HG03571 (cell line): ENCODE data around the gene L3MBTL4.
"Not testable (repeated sequence)": the region's sequence is repeated elsewhere in the genome, so short reads cannot be mapped to it uniquely, and the experiment has no call there.

ENCODE experiments used
- ATAC-seq: cut with Tn5 transposase; IDR thresholded peaks from one replicate; pipeline ENCODE4 v1.9.1; 2021; ENCODE audit not compliant: unreplicated experiment

The L3MBTL4 gene

GRCh38 chr18:6118080-6118479 lies 296.6 kb downstream of the L3MBTL4 start:
- no peak for ATAC-seq

GRCh38 chr18:6115710-6116109 lies 299.0 kb downstream of the L3MBTL4 start:
- ATAC-seq = no peak

- ATAC-seq = no peak
Observed at GRCh38 chr18:6113650-6114049, 301.1 kb downstream of the L3MBTL4 start.

- ATAC-seq = no peak
Observed at GRCh38 chr18:6111726-6112125, 303.0 kb downstream of the L3MBTL4 start.

GRCh38 chr18:6109743-6110142 lies 305.0 kb downstream of the L3MBTL4 start:
- ATAC-seq = no peak

GRCh38 chr18:6107794-6108193 lies 306.9 kb downstream of the L3MBTL4 start:
- ATAC-seq = no peak

- ATAC-seq = no peak
Observed at GRCh38 chr18:6106091-6106685, 308.5 kb downstream of the L3MBTL4 start.

- no peak for ATAC-seq
Observed at GRCh38 chr18:6103741-6104140, 311.0 kb downstream of the L3MBTL4 start.

GRCh38 chr18:6096730-6097129 lies 318.0 kb downstream of the L3MBTL4 start:
- ATAC-seq = no peak

GRCh38 chr18:6088432-6088831 lies 326.3 kb downstream of the L3MBTL4 start:
- ATAC-seq = no peak

GRCh38 chr18:6086731-6087130 lies 328.0 kb downstream of the L3MBTL4 start:
- ATAC-seq = no peak

- ATAC-seq = no peak
Observed at GRCh38 chr18:6079406-6079805, 335.3 kb downstream of the L3MBTL4 start.

GRCh38 chr18:6078877-6079276 lies 335.8 kb downstream of the L3MBTL4 start:
- no peak for ATAC-seq

- ATAC-seq = not testable (repeated sequence)
Observed at GRCh38 chr18:6072423-6072822, 342.3 kb downstream of the L3MBTL4 start.

GRCh38 chr18:6069539-6069938 lies 345.2 kb downstream of the L3MBTL4 start:
- ATAC-seq = no peak

GRCh38 chr18:6069103-6069502 lies 345.6 kb downstream of the L3MBTL4 start:
- ATAC-seq = no peak

GRCh38 chr18:6060149-6060548 lies 354.6 kb downstream of the L3MBTL4 start:
- ATAC-seq = no peak

GRCh38 chr18:6059551-6059950 lies 355.2 kb downstream of the L3MBTL4 start:
- no peak for ATAC-seq

GRCh38 chr18:6058941-6059340 lies 355.8 kb downstream of the L3MBTL4 start:
- ATAC-seq = no peak

GRCh38 chr18:6057604-6058003 lies 357.1 kb downstream of the L3MBTL4 start:
- no peak for ATAC-seq

GRCh38 chr18:6056171-6056910 lies 358.4 kb downstream of the L3MBTL4 start:
- ATAC-seq = no peak

GRCh38 chr18:6055711-6056110 lies 359.0 kb downstream of the L3MBTL4 start:
- ATAC-seq = no peak
